Progenitor cell of endocrine pancreas (in vitro differentiated cells): Measurements from ENCODE around the gene PYDC2. TPM values are rescaled to one million over a fixed set of nuclear protein-coding genes. Genes with fewer than 3 reads are reported as not detected.

Source experiments
- DNase-seq: peaks from one replicate; pipeline ENCODE4 v3.0.0; 2021; ENCODE audit warnings: low spot score; ENCODE audit not compliant: unreplicated experiment
- H3K27ac Mint-ChIP-seq: 2 replicates; pipeline ENCODE4 v1.8.0; 2021; ENCODE audit warnings: mild to moderate bottlenecking, moderate library complexity, mixed read lengths
- H3K27me3 Mint-ChIP-seq: 2 replicates; pipeline ENCODE4 v1.8.0; 2021; ENCODE audit warnings: mixed read lengths
- H3K36me3 Mint-ChIP-seq: 2 replicates; pipeline ENCODE4 v1.8.0; 2022; ENCODE audit warnings: mixed read lengths; ENCODE audit not compliant: insufficient read depth
- H3K4me1 Mint-ChIP-seq: 2 replicates; pipeline ENCODE4 v1.8.0; 2021; ENCODE audit warnings: low read depth, mixed read lengths
- H3K4me3 Mint-ChIP-seq: 2 replicates; pipeline ENCODE4 v1.8.0; 2021; ENCODE audit warnings: low read depth, mild to moderate bottlenecking, moderate library complexity, mixed read lengths
- H3K9me3 Mint-ChIP-seq: 2 replicates; pipeline ENCODE4 v1.8.0; 2021; ENCODE audit warnings: low read depth, mixed read lengths
- CTCF ChIP-seq: fragments of 200-600 bp; sonication (generic); IDR thresholded peaks from one replicate; pipeline ENCODE4 v1.5.0; 2021; ENCODE audit warnings: antibody characterized with exemption, mild to moderate bottlenecking; ENCODE audit not compliant: unreplicated experiment
- total RNA-seq: library from RNA; stranded (reverse); gene quantifications from 2 replicates; pipeline ENCODE4 v1.2.1, GENCODE V29; 2021

The PYDC2 gene
- total RNA-seq, 1 donor from 2014 or later = not detected

GRCh38 chr3:191455257-191455952, 5.6 kb upstream of the PYDC2 start:
- Mint-ChIP-seq H3K27ac (no peak overlapping the region), H3K4me1 (no peaks in the 10 kb centered on the region), H3K9me3 (no peaks in the 10 kb centered on the region), H3K36me3 (no peaks in the 10 kb centered on the region), H3K27me3 (no peaks in the 10 kb centered on the region), H3K4me3 (no peak overlapping the region)
- DNase-seq = no peak
- TF ChIP-seq CTCF = no peak

DNA sequence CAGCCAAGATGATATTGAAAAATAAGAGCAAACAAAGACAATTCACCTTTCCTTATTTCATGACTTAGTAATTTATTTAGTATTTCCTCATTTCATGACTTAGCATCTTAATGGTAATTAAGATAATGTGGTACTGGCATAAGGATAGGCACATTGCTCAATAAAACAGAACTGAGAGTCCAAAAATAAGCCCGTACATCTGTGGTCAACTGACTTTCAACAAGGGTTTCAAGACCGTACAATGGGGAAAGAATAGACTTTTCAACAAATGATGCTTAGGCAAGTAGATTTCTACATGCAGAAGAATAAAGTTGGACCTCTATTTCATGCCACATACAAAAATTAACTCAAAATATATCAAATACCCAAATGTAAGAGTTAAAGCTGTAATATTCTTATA, 603 bp upstream of the PYDC2 start:
- Mint-ChIP-seq H3K9me3 (no peaks in the 10 kb centered on the region), H3K27me3 (no peaks in the 10 kb centered on the region), H3K36me3 (no peaks in the 10 kb centered on the region), H3K4me1 (no peaks in the 10 kb centered on the region), H3K27ac (no peak overlapping the region), H3K4me3 (no peak overlapping the region)
- no peak for TF ChIP-seq CTCF
- no peak for DNase-seq

DNA sequence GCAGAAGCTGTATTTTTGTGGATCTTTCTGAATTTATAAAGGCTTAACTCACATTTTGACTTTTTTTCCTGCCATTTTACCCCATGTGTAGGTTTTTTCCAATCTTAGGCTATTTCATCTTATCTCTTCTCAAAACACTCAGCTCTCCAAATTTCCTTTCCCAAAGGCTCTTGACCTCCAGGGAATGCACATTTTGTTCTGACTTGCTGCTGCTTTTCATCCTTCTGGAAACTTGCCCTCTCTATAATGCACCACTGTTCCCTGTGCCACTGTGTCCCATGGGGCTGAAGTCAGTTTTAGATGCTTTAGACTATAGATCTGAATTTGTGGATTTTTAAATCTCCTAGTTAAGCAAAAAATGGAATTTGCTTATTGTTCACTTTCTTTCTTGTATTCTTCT, 9.1 kb downstream of the PYDC2 start:
- no peak for TF ChIP-seq CTCF
- no peaks in the 10 kb centered on the region for H3K9me3 Mint-ChIP-seq
- H3K4me3 Mint-ChIP-seq = no peak overlapping the region
- peaks cover 9% of the 10 kb centered on the region for H3K4me1 Mint-ChIP-seq
- no peak overlapping the region for H3K27ac Mint-ChIP-seq
- DNase-seq = no peak
- H3K36me3 Mint-ChIP-seq = no peaks in the 10 kb centered on the region
- H3K27me3 Mint-ChIP-seq = no peaks in the 10 kb centered on the region

GRCh38 chr3:191470545-191470944, 9.6 kb downstream of the PYDC2 start:
- H3K27me3 Mint-ChIP-seq = no peaks in the 10 kb centered on the region
- no peak for DNase-seq
- TF ChIP-seq CTCF = no peak
- H3K9me3 Mint-ChIP-seq = no peaks in the 10 kb centered on the region
- no peak overlapping the region for H3K4me3 Mint-ChIP-seq
- no peak overlapping the region for H3K27ac Mint-ChIP-seq
- no peaks in the 10 kb centered on the region for H3K36me3 Mint-ChIP-seq
- peaks cover 9% of the 10 kb centered on the region for H3K4me1 Mint-ChIP-seq

GRCh38 chr3:191473661-191474198, 12.8 kb downstream of the PYDC2 start:
- Mint-ChIP-seq H3K9me3 (no peaks in the 10 kb centered on the region), H3K27ac (no peak overlapping the region), H3K36me3 (no peaks in the 10 kb centered on the region), H3K27me3 (no peaks in the 10 kb centered on the region), H3K4me3 (no peak overlapping the region), H3K4me1 (peaks cover 25% of the 10 kb centered on the region)
- no peak for TF ChIP-seq CTCF
- no peak for DNase-seq
